ENCODE measurements around the gene UQCR11.
A peak's percentile ranks its signal among the peaks of the same experiment; 100 is the strongest.

The UQCR11 gene

DNA sequence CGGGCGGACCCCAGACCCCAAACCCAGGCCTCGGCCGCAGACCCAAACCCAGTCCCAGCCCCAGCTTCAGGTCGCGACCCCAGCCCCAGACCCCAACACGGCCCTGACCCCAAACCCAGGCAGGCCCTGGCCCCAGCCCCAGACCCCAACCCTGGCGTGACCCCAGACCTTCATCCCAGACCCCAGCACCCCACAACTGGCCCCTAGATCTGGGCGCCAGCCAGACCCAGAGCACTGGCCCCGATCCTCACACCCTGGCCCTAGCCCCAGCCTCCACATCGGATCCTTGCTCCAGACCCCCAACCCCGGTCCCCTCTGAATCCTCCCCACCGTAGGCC, 20.1 kb downstream of the UQCR11 start:
- no peak for DNase-seq

DNA sequence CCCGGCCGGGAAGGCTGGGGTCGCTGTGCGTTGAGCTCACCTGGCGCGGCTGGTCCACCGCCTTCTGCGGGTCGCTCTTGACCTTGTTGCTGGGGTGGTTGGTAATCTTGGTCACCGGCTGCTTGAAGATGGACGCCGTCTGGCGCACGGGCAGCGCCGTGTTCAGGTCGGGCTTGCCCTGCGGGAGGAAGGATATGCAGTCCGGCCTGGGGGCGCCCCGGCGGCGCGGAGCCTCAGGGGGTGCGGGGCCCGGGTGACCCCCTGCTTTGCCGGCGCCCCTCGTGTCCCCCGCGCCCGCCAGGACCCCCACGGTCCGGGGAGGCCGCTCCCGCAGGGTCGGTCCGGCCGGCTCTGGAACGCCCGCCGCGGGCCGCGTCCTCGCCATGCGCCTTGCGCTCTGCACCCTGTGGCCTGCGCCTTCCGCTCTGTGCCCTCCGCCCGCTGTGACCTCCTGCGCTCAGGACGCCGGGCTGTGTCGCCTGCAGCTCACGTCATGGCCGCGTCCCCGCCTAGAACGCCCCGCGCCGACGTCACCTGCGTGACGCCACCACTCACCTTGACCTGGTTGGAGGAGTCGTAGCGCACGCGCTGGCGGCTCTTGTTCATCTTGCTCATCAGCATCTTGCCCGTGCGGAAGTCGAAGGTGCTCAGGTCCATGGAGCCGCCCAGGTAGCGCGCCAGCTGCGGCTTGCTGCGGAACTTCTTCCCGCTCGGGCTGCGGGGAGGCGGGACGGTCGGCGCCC, 20.6 kb downstream of the UQCR11 start:
- no peak for DNase-seq

DNA sequence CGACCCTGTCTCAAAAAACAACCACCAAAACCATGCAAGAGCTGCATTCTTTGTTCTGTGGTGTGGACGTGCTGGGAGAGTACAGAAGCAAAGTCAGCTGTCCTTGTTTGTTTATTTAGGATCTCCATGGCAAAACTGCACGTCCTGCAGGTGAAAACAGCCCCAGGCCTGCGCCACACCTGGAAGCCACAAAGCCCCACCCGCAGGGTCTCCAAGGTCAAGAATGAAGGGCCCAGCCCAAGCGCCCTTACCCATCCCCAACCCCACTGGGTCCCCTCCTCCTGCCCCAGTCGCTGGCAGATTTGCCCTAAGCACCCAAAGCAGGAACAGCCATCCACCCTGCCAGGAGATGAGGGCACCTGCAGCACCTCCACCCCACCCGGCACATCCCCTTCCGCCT, 23.1 kb downstream of the UQCR11 start:
- DNase-seq: no peak

DNA sequence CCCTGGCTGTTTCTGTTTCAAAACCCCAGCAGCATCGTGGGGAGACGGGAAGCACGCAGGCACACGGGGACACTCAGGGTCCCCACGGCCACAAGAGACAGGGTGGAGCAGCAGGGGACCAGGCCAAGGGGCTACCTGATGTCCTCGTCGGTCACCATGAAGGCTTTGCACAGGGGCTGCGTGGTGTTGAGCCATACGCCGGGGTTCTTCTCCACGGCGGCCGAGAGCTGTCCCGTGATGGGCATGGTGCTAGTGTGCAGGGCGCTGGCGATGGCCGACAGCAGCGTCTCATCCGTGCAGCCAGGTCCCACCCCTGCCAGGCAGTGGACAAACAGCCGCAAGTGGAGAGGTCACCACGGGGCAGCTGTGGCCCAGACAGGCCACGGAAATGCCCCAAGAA, 24.3 kb downstream of the UQCR11 start:
- no peak for DNase-seq

DNA sequence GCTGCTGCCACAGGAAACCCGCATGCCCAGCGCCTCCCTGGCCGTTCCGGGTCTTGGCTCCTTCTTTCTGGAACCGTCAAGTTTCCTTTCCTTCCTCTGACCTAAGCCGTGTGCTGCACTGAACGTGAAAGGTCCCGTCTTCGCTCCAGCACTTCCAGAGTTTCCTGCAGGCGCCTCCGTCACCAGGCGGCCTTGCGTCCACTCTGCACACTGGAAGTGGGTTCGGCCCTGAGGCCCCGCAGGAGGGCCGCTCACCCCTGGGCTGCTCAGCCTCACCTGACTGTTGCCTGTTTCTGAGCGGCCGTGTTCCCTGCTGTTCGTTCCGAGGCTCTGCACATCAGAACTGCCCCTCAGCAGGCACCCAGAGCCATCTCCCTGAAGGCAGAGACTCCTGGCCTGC, 24.9 kb downstream of the UQCR11 start:
- no peak for DNase-seq

DNA sequence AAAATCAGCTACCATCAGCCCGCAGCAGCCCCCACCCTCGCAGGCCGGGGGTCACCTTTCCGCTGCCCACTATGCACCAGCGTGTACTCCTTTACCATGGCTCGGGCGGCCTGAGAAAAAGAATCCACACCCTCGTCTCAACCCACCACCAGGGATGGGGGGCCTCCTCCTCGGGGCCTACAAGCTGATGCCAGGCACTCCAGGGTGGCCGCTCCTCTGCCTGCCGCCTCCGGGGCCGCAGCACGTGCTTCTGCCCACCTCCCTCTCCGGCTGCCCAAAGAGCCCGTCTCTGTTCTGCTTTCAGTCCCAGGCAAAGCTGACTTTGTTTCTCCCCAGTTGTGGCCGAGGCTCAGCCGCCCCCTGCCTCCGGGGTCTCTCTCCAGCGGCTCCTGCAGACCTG, 26.0 kb downstream of the UQCR11 start:
- no peak for DNase-seq

DNA sequence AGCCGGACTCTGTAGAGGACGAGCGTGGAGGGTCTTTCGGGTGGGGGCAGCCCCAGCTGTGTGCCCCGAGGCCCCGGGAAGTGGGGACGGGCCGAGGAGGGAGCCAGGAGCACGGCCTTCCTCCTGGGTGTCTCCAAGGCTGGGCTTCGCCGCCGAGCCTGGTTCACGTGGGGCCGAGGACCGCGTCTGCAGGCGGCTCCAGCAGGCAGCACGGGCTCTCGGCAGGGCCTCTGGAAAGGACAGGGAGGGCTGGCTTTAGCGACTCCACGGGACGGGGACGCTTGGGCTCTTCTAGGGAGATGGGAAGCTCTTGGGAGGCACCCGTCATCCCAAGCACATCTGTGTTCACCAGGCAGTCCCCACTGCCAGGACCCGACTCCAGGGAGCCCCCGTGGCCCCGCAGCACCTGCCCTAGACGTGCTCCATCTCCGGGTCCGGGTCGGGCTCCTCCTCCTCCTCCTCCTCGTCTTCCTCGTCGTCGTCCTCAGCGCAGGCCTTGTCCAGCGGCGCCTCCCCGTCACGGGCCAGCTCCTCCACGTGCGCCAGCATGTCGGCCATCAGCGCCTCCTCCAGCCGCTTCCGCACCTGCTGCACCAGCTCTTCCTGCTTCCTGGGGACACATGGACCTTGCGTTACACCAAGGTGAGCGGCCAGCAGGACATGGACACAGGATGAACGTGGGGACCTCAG, 27.2 kb downstream of the UQCR11 start:
- DNase-seq: no peak

DNA sequence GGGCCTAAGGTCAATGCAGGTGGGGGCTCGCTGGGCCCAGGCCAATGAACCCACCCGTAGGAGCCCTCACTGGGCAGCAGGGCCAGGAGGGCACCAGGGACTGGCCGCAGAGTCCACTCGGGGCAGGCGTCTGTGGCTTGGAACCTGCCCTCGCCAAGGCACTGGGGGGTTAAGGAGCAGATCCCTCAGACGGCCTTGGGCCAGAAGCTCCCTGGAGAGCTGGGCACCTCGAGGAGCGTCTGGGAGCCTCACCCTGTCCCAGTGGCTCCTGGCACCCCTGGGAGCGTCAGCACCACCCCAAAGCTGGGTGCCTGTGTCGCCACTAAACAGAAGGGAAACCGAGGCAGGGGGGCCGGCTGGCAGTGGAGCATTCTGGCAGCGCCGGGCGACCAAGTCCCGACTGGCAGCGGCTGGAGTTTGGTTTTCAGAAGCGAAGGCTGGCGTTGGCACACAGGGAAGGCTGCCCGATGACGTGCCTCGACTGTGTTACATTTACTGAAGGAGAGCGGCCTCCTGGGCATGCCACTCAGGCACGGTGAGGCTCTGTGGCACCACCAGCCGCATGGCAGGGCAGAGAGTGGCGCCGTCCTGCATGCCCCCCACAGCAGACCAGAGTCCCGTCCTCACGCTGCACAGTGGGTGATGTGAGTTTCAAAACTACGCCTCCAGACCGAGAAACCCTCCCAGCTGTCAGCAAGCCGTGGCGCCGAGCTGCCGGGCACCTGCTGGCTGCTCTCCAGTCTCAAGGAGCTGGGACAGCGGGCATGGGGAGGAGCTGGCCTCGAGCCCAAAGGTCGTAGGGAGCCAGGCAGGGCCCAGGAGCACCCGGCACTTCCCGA, 28.0 kb downstream of the UQCR11 start:
- DNase-seq: no peak

DNA sequence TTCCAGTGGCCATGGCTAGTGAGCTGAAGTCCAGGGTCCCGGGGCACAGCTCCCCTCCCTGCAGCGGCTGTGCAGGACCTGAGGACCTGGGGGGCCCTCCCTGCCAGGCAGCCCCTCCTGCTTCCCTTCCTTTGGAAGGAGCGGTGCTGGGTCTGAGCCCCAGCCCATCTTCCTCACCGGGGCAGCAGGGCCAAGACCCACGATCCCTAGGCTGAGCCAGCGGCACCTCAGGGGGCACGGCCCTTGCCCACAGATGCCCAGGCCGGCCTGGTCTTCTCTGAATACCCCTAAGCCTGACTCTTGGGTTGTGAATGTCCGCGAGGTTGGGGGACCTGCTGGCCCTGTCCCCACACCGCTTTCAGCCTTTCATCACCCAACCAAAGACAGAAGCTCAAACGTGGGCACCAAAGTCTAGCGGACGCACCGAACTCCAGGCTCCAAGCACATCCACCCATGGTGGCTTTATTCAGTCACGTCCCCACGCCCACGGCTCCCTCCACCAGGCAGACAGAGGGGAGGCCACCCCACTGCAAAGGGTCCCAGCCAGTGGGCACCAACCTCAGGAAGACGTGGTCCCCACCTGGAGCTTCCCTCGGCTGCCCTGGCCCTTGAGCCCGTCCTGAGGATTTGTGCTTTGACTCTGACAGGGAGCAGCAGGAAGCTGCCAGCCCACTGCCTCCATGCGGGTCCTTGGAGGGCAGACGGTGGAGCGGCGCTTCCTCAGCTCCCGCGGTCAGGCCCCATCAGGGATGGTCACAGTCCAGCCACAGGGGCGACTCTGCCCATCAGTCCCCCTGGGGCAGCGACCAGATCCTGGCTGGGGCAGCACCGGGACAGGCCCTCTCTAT, 28.8 kb downstream of the UQCR11 start:
- DNase-seq: no peak

DNA sequence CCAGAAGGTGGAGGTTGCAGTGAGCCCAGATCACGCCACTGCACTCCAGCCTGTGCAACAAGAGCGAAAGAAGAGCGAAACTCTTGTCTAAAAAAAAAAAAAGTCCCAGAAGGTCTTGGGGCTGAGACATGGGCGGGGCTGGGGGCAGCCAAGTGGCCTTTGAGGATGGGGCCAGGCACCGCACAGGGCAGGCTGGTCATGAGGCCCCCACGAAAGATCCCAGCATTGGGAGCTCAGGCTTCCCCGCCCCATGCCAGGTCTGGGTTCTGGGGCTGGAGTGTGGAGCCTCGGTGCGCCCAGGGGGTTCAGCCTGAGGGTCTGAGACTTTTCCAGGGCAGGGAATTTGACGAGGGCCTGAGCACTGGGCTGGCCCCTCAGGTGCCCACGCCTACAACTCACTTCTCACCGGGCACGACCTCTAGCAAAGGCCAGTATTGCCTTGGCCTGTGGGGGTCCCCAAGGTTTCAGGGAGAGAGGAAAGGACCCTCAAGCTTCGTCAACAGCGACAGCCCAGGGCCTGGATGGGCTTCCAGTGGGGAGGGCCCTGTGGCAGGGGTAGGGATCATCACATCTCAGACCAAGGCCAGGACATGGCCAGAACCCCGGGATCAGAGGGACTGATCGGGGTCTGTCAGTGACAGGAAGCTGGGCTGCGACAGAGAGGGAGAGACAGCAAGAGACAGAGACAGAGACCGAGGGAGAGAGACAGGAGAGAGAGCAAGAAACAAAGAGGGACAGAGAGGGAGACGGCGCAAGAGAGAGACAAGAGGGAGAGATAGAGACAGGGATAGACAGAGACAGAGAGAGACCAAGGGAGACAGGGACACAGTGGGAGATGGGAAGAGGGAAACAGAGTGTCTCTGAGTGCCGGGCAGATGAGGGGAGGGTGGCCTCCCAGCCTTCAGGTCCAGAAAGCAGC, 29.7 kb downstream of the UQCR11 start:
- no peak for DNase-seq

DNA sequence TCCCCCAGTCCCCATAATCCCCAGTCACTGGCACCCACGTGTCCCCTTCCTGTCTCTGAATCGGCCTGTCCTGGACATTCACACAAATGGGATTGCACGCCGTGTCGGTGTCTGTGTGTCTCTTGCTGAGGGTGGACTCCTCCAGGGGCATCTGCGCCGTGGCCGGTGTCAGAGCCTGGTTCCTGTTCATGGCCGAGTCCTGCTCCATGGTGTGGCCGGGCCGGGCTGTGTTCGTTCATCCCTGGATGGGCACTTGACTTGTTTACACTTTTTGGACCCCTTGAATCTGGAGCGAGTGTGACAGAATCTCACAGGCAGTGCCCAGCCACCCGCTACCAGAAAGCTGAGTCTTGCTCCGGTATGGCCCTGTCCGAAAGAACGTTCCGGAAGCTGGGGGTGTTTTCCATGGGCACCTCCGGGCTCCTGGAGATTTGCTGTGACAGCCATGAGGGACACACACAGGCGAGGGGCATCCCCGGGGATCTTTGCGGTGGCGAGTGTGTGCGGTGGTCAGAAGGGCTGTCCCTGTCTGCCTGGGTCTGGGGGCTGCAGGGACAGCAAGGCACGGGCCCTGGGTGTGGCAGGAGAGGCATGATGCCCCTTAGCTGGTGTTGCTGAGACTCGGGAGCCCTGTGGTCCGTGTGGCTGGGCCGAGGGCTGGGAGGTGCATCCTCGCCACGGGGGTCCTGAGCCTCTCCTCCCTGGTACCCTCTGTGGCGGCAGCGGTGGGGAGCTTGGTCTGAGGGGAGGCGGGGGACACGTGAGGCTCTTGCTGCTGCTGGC, 30.7 kb downstream of the UQCR11 start:
- DNase-seq: no peak

DNA sequence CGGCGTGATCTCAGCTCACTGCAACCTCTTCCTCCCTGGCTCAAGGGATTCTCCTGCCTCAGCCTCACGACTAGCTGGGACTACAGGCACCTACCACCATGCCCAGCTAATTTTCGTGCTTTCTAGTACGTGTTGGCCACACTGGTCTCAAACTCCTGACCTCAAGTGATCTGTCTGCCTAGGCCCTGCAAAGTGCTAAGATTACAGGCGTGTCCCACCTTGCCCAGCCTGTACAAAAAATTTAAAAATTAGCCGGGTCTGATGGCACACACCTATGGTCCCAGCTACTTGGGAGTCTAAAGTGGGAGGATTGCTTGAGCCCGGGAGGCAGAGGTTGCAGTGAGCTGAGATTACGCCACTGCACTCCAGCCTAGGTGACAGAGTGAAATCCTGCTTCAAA, 32.5 kb downstream of the UQCR11 start:
- DNase-seq: no peak

DNA sequence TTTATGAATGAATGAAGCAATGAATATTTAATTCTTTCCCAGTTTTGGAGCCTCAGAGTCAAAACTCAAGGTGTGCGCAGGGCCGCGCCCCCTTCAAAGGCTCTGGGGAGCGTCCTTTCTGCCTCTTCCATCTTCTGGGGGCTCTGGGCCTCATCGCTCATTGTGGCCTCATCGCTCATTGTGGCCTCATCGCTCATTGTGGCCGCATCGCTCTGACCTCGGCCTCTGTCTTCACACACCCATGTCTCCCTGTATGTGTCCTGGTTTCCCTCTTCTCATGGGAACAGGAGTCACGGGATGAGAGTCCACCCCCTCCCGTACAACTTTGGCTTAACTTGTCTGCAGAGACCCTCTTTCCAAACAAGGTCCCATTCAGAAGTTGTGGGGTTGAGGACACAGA, 33.9 kb downstream of the UQCR11 start:
- DNase-seq: no peak

DNA sequence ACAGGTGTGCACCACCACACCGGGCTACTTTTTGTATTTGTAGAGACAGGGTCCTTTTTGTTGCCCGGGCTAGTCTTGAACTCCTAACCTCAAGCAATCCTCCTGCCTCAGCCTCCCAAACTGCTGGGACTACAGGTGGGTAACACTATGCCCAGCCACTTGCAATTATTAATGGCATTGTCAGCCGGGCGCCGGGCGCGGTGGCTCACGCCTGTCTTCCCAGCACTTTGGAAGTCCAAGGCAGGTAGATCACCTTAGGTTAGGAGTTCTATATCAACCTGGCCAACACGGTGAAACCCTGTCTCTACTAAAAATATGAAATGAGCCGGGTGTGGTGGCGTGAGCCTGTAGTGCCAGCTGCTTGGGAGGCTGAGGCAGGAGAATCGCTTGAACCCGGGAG, 34.4 kb downstream of the UQCR11 start:
- no peak for DNase-seq

DNA sequence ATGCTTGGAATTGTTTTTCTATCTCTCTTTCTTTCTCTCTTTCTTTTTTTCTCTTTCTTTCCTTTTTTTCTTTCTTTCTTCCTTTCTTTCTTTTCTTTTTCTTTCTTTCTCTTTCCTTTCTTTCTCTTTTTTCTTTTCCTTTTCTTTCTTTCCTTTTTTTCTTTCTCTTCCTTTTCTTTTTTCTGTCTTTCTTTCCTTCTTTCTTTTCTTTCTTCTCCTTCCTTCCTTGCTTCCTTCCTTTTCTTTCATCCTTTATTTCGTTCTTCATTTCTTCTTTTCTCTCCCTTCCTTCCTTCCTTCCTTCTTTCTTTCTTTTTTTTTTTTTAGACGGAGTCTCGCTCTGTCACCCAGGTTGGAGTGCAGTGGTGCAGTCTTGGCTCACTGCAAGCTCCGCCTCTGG, 35.3 kb downstream of the UQCR11 start:
- no peak for DNase-seq

DNA sequence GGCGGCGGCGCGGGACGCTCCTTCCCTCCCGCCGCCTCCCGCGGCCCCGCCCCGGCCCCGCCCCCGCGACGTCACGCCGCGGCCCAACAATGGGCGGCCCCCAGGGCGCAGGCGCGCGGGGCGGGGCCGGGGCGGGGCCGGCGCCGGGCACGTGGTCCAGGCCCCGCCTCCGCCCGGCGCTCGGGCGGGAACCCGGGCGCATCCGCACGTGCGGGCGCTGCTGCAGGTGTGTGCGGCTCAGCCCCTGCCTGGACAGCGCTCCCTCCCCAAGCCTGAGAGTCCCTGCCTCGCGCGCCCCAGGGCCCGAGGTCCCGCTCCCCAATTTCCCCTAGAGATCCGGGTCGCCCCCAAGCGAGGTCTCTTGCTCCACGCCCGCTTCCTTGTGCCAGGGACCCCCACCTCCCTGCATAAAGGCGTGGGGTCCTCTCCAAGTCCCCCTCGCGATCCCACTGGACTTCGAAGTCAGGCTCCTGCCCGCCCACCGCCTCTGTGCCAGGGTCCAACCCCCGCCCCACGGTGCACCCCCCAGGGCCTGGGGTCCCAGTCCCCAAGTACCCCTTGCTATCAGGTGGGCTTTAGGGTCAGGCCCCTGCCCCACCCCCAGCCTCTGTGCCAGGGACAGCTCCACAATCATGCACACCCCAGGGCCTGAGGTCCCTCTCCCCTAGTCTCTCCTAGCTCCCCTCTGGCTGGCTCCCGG, 36.8 kb downstream of the UQCR11 start, which contains the start of gene MEX3D:
Gene MEX3D, minus strand, starts transcription at position 6 of the 700 bp plus-strand sequence. CDS start 267 bp downstream, outside the sequence.
- DNase-seq: peak; percentile 88

DNA sequence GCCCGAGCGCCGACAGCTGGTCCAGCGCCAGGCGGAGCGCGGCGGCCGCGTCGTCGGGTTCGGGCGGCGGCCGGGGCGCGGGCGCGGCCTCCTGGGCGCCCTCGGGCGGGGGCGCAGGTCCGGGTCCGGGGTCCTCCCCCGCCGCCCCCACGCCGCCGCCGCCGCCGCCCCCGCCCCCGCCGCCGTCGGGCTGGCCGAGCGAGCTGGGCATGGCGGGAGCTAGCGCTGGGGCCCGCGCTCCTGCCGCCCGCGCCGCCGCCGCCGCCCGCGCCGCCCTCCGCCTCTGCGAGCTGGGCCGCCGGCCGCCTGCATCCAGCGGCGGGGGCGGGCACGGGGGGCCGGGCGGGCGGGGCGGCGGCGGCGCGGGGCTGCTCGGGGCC, 37.4 kb downstream of the UQCR11 start:
- DNase-seq: no peak

DNA sequence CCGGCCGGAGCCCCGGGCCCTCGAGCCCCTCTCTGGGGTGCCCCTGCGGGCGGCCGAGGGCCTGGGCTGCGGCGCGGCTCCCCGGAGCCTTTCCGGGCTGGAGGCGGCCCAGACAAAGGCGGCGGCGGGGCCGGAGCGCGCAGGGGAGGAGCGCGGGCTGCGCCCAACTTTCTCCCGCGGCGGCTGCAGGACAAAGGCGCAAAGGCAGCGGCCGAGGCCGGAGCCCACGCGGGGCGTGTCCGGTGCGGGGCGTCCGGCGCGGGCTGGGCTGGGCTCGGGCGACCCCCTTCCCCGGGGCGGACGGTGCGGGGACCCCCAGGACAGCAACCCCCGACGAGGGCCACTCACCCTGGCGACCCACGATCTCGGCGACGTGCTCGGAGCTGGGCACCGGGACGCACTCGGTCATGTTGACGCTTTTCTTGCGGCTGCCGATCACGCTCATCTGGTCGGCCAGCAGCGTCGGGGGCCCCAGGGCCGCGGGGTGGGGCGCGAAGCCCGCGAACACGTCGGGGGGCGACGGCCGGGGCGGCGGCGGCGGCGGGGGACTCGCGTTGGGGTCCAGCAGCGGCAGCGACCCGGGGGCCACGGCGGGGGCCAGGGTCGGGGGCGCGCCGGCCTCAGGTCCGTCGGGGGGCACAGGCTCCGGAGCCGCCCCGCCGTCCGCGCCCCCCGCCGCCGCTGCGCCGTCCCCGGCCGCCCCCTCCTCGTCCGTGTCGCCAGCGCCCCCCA, 38.0 kb downstream of the UQCR11 start:
- DNase-seq: no peak

DNA sequence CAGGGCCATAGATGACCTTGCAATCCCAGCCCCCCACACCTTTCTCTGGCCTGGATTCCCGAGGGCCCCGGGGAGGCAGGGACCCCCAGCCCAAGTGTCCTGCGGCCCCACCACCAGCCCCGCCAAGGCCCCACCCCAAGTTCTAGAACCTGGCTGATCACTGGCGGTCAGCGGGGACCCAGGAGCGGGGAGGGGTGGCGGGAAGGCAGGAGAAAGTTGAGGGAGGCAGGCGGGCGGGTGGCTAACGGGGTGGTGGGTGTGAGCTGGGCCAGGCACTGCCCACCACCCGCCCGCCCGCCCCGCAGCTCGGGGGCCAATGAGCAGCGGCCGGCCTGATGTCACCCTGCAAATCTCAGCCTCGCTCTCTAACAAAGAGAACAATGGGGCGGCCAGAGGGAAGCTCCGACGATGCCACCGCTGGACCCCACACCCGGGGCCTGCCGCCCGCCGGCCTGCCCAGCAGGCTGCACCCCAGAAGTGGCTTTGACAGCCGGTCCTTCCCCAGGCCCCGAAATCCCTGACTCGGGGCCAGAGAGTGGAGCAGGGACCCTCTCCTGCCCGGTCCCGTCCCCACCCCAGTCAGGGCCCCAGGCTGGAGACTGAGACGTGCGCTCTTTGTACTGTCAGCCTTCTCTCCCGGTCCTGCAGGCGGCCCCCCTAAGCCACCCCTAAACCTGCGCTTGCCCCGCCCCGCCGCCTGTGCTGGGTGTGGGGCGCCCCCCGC, 38.7 kb downstream of the UQCR11 start:
- no peak for DNase-seq

Data from activated CD4-positive, alpha-beta T cell treated with anti-CD3 and anti-CD28 coated beads, Interleukin-2, Interleukin-6, amounts not matched to agents 100 ng/mL and 50 ng/mL, durations not matched to agents 16 hours and 8 hours (primary cell).